G401.6 (cell line): Measurements from ENCODE around the gene CBFB.
A peak's percentile ranks its signal among the peaks of the same experiment; 100 is the strongest.

Source experiments
- FAIRE-seq: peaks from 2 replicates; lab custom pipeline; 2012; peaks lifted over from hg19 to GRCh38; lab: Jason Lieb, UNC

Gene CBFB

DNA sequence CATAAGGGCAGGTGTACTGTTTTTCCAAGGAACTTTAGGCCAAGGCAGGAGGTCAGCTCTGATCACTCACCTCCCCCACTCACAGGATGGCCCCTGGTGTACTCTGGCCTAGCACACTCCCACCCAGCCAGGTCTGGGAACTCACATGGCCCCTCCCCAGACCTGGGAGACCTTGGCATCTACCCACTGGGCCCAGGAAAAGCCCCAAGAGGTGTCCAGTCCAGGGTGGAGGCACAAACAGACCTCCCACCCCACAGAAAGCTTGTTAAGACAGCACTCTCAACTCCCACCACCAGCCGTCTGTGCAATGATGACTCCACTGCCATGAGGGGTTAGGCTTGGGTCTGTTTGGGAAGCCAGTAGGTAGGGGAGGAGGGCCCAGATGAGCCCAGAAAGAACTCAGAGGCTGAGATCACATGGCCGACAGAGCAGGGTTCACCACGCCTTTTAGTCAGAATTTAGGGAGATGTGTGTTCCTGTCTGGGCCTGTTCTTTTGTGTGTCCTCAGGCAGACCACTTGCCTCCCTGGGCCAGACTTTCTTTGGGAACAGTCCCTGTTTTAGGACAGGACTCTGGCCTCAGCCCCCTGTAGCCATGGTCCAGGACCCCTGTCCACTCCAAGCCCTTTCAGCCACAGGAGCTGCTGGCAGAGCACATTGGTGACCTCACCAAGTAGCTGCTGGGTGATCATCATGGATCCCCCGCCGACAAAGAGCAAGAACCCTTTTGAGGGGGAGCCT, 12.1 kb upstream of the CBFB start:
- FAIRE-seq: no peak

GRCh38 chr16:67017421-67017750, 11.6 kb upstream of the CBFB start:
- FAIRE-seq: no peak

GRCh38 chr16:67017810-67018488, 11.0 kb upstream of the CBFB start:
- peak; percentile 97 for FAIRE-seq

- no peak for FAIRE-seq
Measured at GRCh38 chr16:67019171-67019570, 9.8 kb upstream of the CBFB start.

DNA sequence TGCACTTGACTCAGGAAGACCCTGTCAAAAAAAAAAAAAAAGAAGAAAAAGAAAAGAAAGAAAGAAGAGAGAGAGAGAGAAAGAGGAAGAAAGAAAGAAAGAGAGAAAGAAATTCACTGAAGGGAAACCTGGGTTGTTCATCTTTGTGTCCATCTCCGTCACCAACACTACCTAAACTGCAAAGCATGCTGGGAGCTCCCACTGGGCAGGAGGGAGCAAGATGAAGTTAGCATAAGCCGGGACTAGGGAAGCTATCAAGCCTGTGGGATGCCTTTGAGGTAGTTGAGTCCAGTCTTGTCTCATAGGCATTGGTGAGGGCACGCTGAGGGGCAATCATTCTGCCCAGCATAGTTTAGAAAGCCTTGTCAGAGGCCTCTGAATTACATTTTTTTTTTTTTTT, 7.6 kb upstream of the CBFB start:
- FAIRE-seq: no peak

- FAIRE-seq: no peak
Measured at GRCh38 chr16:67022531-67023214, 6.3 kb upstream of the CBFB start.

DNA sequence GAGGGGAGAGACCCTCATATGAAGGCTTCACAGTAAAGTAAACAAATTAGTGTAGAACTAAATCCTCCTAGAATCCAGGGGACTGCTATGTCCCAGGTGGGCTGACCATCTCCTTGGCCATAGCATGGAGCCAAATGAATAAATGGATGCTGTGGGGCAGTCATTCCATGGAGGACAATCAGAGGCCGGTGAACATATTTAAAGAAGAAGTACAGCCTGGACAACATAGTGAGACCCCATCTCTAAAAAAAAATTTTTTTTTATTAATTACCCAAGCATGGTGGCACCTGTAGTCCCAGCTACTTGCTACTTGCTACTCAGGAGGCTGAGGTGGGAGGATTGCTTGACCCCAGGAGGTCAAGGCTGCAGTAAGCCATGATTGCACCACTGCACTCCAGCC, 5.3 kb upstream of the CBFB start:
- no peak for FAIRE-seq

DNA sequence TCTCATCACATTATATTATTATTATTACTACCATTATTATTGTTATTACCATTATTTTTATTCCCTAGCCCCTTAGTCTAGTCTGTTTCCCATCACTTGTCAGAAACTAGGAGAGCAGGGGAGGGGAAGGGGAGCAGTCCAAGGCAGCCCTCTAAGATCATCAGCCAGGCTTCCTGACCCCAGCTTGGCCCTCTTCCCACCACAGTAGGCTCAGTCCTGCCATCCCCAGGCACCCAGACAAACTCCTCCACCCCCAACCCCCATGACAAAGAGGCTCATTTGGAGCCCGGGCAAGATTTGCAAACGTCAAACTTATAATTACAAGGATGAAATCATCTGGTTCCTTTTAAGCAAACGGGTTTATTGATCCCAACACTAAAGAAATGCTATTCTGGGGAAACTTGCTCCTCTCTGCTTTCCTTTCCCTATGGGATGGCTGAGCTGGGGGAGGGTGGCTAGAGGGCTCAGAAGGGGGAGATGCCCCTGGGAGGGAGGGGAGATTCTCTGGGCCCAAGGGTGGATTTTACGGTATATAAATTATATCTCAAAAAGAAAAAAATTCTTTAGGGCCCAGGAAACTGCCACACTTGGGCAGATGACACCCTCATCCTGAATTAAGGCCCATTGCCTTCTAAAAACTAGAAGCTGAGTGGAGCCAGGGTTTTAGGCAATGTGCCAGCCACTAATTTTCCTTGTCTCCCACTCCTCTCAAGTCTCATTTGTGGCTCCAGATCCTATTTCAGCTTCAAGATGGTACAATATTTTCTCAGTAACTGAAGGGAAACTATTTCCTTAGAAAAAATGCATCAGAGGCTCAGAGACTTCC, 4.4 kb upstream of the CBFB start:
- FAIRE-seq: no peak

DNA sequence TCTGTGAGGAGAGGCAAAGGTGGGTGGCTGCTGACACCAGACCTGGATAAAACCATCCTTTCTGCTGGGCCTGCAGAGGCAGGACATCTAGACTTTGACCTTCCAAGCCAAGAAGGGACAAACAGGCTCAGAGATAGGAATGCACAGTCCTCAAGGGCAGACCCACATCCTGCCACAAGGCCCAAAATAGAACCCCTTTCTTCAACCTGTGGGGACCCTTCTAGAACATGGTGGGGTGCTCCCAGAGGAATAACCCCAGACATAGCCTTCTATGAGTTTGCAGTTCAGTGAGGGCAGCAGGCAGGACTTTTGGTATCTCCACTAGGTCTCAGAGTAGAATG, 3.8 kb upstream of the CBFB start:
- no peak for FAIRE-seq

- FAIRE-seq: no peak
Measured at GRCh38 chr16:67026570-67026969, 2.4 kb upstream of the CBFB start.

- FAIRE-seq: no peak
Measured at GRCh38 chr16:67027046-67027445, 1.9 kb upstream of the CBFB start.

GRCh38 chr16:67028167-67028695, 718 bp upstream of the CBFB start:
- no peak for FAIRE-seq

- no peak for FAIRE-seq
Measured at GRCh38 chr16:67029254-67030096, 526 bp downstream of the CBFB start.

DNA sequence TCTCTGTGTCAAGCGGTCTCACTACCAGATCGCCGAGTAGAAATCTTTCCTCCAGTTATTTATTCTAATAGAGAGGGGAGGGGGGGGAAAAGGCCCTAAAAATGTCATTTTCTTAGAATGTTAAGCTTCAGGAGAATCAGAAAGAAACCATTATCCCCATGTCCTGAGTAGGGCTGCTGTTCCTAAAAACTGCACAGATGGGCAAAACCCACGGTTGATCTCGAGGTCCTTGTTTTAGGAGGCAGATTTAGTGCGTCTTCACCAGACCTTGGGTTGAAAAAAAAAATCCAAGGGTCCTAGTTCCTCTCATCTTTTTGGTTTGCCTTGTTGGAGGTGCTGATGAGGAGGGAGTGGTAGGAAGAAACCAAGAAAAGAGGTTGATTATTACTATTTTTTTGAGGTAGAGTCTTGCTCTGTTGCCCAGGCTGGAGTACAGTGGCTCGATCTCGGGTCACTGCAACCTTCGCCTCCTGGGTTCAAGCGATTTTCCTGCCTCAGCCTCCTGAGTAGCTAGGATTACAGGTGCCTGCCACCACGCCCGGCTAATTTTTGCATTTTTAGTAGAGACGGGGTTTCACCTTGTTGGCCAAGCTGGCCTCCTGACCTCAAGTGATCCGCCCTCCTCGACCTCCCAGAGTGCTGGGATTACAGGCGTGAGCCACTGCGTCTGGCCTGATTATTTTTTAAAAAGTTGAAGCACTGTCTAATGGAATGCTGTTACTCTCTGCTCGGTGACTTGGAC, 1.4 kb downstream of the CBFB start:
- no peak for FAIRE-seq

- FAIRE-seq: no peak
Measured at GRCh38 chr16:67034487-67034886, 5.5 kb downstream of the CBFB start.

DNA sequence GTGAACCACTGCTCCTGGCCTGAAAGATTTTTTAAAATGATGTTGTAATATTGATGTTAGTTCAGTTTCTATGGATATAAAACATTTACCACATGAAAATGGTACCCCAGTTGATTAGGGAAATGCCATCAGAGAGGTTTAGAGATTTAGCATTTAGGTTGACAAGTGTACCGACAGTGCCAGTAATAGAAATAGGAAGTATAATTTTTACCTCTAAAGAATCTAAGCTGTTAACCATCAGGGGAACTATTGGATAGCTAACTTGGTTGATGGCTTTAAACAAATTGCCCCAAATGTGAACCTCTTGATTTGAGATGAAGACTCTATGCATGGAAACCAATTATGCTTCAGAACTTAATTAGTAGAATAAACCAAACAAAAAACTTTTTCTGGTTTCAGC, 6.4 kb downstream of the CBFB start:
- peak; percentile 8 for FAIRE-seq

- FAIRE-seq: no peak
Measured at GRCh38 chr16:67036323-67036741, 7.4 kb downstream of the CBFB start.

DNA sequence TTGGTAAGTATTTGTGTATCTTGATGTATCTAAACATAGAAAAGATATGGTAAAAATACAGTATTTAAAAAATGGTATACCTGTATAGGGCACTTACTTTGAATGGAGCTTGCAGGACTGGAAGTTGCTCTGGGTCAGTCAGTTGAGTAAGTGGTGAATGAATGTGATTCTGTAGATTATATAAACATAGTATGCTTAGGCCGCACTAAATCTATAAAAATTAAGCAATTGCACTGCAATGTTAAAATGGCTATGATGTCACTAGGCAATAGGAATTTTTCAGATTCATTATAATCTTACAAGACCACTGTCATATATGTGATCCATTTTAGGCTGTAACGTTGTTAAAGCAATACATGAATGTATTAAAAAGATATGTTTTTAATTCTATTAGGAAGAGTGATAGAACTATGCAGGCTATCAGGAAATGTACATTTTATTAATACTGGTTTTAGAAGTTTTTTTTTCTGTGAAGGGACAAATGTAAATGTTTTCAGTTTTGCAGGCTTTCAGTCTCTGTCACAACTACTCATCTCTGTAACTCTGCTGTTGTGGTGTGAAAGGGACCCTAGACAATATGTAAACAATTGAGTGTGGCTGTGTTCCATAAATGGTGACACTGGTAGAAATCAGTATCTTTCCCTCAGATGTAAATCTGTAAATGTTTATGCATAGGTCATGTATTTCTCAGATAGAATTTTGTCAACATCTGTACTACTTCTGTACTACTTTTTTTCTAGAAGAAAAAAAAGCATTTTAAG, 10.5 kb downstream of the CBFB start:
- no peak for FAIRE-seq

DNA sequence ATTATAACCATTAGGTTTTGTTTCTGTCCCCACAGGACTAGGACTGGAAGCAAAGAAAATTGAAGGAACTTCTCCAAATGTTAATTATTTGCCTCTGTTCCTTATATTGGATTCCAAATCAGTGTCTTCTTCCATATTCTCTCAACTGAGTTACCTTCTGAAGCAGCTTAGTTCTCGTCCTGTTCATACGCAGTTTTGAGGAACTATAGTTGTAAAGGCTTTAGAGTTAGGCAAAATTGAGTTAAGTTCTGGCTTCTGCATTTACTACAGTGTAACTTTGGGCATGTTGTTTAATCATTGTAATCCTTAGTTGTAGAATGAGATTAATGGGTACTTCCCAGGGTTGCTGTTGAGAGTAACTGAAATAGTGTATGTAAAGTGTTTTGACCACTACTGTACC, 11.2 kb downstream of the CBFB start:
- FAIRE-seq: no peak

DNA sequence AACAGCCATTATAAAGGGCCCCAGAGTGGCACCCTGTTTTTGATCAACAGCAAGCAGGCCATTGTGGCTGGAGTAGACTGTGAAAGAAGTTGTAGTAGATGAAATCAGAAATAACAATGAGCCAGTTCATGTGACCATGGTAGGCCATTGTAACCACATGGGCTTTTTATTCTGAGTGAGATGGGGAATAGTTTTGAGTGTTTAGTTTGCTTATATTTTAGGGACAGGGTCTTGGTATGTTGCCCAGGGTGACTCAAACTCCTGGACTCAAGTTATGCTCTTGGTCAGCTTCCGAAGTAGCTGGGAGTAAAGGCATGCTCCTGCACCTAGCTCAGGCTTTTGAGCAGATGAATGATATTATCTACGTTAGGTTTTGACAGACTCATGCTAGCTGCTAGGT, 12.0 kb downstream of the CBFB start:
- no peak for FAIRE-seq
